K562 (cell line): ENCODE measurements around the gene SLC35G6. TPM values are rescaled to one million over a fixed set of nuclear protein-coding genes. Genes with fewer than 3 reads are reported as not detected.
A peak's percentile ranks its signal among the peaks of the same experiment; 100 is the strongest.

Experiments
- ARID1B ChIP-seq: fragments of 450-650 bp; IDR thresholded peaks from 2 replicates; pipeline ENCODE4 v1.6.1; 2016; ENCODE audit warnings: antibody characterized with exemption, mild to moderate bottlenecking, inconsistent platforms
- ARID3A ChIP-seq: IDR thresholded peaks from 2 replicates; pipeline ENCODE4 v1.6.1; 2012; ENCODE audit warnings: low read depth, low read length, improper control_type of control experiment, borderline replicate concordance
- BRD4 ChIP-seq: fragments of 200-600 bp; sonication (generic); IDR thresholded peaks from 2 replicates; pipeline ENCODE4 v1.6.1; 2017; ENCODE audit warnings: inconsistent platforms
- DPF2 ChIP-seq: fragments of 450-650 bp; IDR thresholded peaks from 2 replicates; pipeline ENCODE4 v1.6.1; 2016
- ELF1 ChIP-seq: fragments of 200-800 bp; sonication (Bioruptor generic); IDR thresholded peaks from 2 replicates; pipeline ENCODE4 v1.6.1; 2016; ENCODE audit warnings: missing genetic modification characterization, missing compliant biosample characterization
- ELK1 ChIP-seq: sonication (generic); formaldehyde crosslinking; IDR thresholded peaks from 2 replicates; pipeline ENCODE4 v1.8.1; 2022; ENCODE audit warnings: missing genetic modification reagents
- ETS2 ChIP-seq: IDR thresholded peaks from 2 replicates; pipeline ENCODE4 v1.6.1; 2016; ENCODE audit warnings: borderline replicate concordance, missing genetic modification characterization, mild to moderate bottlenecking, moderate library complexity, missing compliant biosample characterization; ENCODE audit not compliant: poor library complexity, severe bottlenecking
- FOSL1 ChIP-seq: fragments of 200-800 bp; sonication (Bioruptor generic); conservative IDR thresholded peaks from 2 replicates; pipeline ENCODE4 v1.6.1; 2016; ENCODE audit warnings: missing genetic modification characterization, missing compliant biosample characterization
- HEY1 ChIP-seq: fragments of 250-450 bp; sonication (Bioruptor Pico); IDR thresholded peaks from 2 replicates; pipeline ENCODE4 v1.5.0; 2020; ENCODE audit warnings: mild to moderate bottlenecking, moderate library complexity, borderline replicate concordance
- IRF9 ChIP-seq: fragments of 450-650 bp; IDR thresholded peaks from 2 replicates; pipeline ENCODE4 v1.6.1; 2016; ENCODE audit warnings: missing biosample characterization, missing genetic modification characterization
- JUNB ChIP-seq: fragments of 450-650 bp; formaldehyde crosslinking; conservative IDR thresholded peaks from 2 replicates; pipeline ENCODE4 v1.4.0; 2020; ENCODE audit warnings: mild to moderate bottlenecking
- MED1 ChIP-seq: sonication (generic); formaldehyde crosslinking; IDR thresholded peaks from 2 replicates; pipeline ENCODE4 v1.8.1; 2023; ENCODE audit warnings: missing genetic modification reagents, borderline replicate concordance
- POLR2G ChIP-seq: fragments of 200-400 bp; formaldehyde crosslinking; IDR thresholded peaks from 2 replicates; pipeline ENCODE4 v1.6.1; 2017; ENCODE audit warnings: low read depth, mild to moderate bottlenecking, antibody characterized with exemption, low read length, moderate library complexity
- RBM17 ChIP-seq: fragments of 200-400 bp; formaldehyde crosslinking; IDR thresholded peaks from 2 replicates; pipeline ENCODE4 v1.6.1; 2017; ENCODE audit warnings: low read depth, mild to moderate bottlenecking, low read length, borderline replicate concordance
- RFX5 ChIP-seq: IDR thresholded peaks from 2 replicates; pipeline ENCODE4 v1.6.1; 2011; ENCODE audit warnings: low read depth, mild to moderate bottlenecking, improper control_type of control experiment, low read length
- SMARCA4 ChIP-seq: fragments of 450-650 bp; IDR thresholded peaks from 2 replicates; pipeline ENCODE4 v1.6.1; 2016
- SNIP1 ChIP-seq: fragments of 450-650 bp; IDR thresholded peaks from 2 replicates; pipeline ENCODE4 v1.7.1; 2017; ENCODE audit warnings: low read depth, mild to moderate bottlenecking
- SPI1 ChIP-seq: IDR thresholded peaks from 2 replicates; pipeline ENCODE4 v1.6.1; 2011; ENCODE audit warnings: low read depth, low read length, control low read depth, borderline replicate concordance
- TEAD2 ChIP-seq: fragments of 450-650 bp; IDR thresholded peaks from 2 replicates; pipeline ENCODE4 v1.6.1; 2016; ENCODE audit warnings: missing genetic modification characterization, control low read depth, missing compliant biosample characterization
- XRCC3 ChIP-seq: fragments of 450-650 bp; IDR thresholded peaks from 2 replicates; pipeline ENCODE4 v1.6.1; 2017; ENCODE audit warnings: mild to moderate bottlenecking, moderate library complexity
- ZBTB7A ChIP-seq: IDR thresholded peaks from 2 replicates; pipeline ENCODE4 v1.6.1; 2011; ENCODE audit warnings: low read depth, mild to moderate bottlenecking, low read length, moderate library complexity, borderline replicate concordance; ENCODE audit not compliant: control insufficient read depth
- ZNF197 ChIP-seq: fragments of 200-800 bp; sonication (Bioruptor generic); IDR thresholded peaks from 2 replicates; pipeline ENCODE4 v1.6.1; 2016; ENCODE audit warnings: low read depth, missing genetic modification characterization, missing compliant biosample characterization
- ZNF384 ChIP-seq: IDR thresholded peaks from 2 replicates; pipeline ENCODE4 v1.6.1; 2012; ENCODE audit warnings: low read depth, low read length, improper control_type of control experiment
- ZNF707 ChIP-seq: fragments of 250-450 bp; sonication (Bioruptor Pico); conservative IDR thresholded peaks from 2 replicates; pipeline ENCODE4 v1.8.0; 2022; ENCODE audit warnings: inconsistent platforms, mild to moderate bottlenecking, moderate library complexity
- ZNF740 ChIP-seq, 3 experiments: fragments of 200-800 bp in 1 of 3; sonication (Bioruptor generic) in 1 of 3; sonication (generic) in 1 of 3; formaldehyde crosslinking in 1 of 3; IDR thresholded peaks; 2 replicates each; pipeline versions ENCODE4 v1.6.1 to v1.8.0; 2016 to 2022; ENCODE audit warnings: mild to moderate bottlenecking in 2 of 3, missing compliant biosample characterization in 2 of 3, missing genetic modification characterization in 2 of 3, missing genetic modification reagents in 1 of 3
- ZNF780A ChIP-seq: fragments of 250-450 bp; sonication (Bioruptor Pico); IDR thresholded peaks from 2 replicates; pipeline ENCODE4 v1.5.0; 2021; ENCODE audit warnings: mild to moderate bottlenecking
- polyA plus RNA-seq, 8 experiments: library from polyadenylated mRNA; depleted of rRNA in 4 of 8; stranded (reverse) in 5 of 8; unstranded in 3 of 8; fragments of >200 nt; fragmentation: Nextera tagmentation in 2 of 8; fragmentation: Illumina TruSeq in 1 of 8; extraction: Ambion mirVana in 2 of 8; extraction: Trizol in 1 of 8; gene quantifications; 2 replicates each; pipeline versions ENCODE4 v1.2.1 to v1.2.3, GENCODE V29; 2011 to 2014; ENCODE audit warnings: inconsistent platforms in 1 of 8, missing spikeins in 1 of 8
- total RNA-seq, 7 experiments: library from RNA; depleted of rRNA in 6 of 7; stranded (reverse); fragments of >200 nt in 6 of 7; fragmentation: Illumina TruSeq in 2 of 7; extraction: Trizol in 2 of 7; gene quantifications; 2 replicates each; pipeline versions ENCODE4 v1.2.1 to v1.2.3, GENCODE V29; 2011 to 2021; ENCODE audit warnings: low replicate concordance in 1 of 7

SLC35G6 gene
- total and polyA plus RNA-seq, 9 of the 15 experiments (the other 6 are each of a cell fraction or from before 2014, with no cell fraction given) = not detected

GRCh38 chr17:7440834-7441195, 40.4 kb upstream of the SLC35G6 start (continued):
- TF ChIP-seq SPI1 = no peak
- TF ChIP-seq BRD4 = no peak
- 0 out of 2 replicates have a peak, but pooled peaks have one; percentile 19 for TF ChIP-seq ARID1B
- TF ChIP-seq JUNB = no peak
- TF ChIP-seq ZNF197 (CRISPR knock-in tag) = no peak
- no peak for TF ChIP-seq ELK1
- no peak for TF ChIP-seq IRF9 (tag)
- TF ChIP-seq ZBTB7A = 0 out of 2 replicates have a peak, but pooled peaks have one; percentile 7
- 0 out of 2 replicates have a peak, but pooled peaks have one; percentile 39 for TF ChIP-seq ZNF740 (CRISPR knock-in tag; IDR thresholded peaks at IDR 0.05)
- TF ChIP-seq ZNF740 (tag; IDR thresholded peaks at IDR 0.05) = no peak
- TF ChIP-seq ARID3A = no peak
- TF ChIP-seq ELF1 (tag) = no peak
- no peak for TF ChIP-seq ETS2 (tag)
- TF ChIP-seq MED1 = no peak
- no peak for TF ChIP-seq RBM17
- TF ChIP-seq POLR2G = no peak
- TF ChIP-seq ZNF384 = no peak
- TF ChIP-seq XRCC3 = no peak
- TF ChIP-seq ZNF780A = no peak
- TF ChIP-seq HEY1 (CRISPR knock-in tag) = no peak
- TF ChIP-seq FOSL1 (tag) = 0 out of 2 replicates have a peak, but pooled peaks have one; percentile 24
- no peak for TF ChIP-seq ZNF707 (CRISPR knock-in tag)
- no peak for TF ChIP-seq SMARCA4
- no peak for TF ChIP-seq SNIP1
- no peak for TF ChIP-seq RFX5
- no peak for TF ChIP-seq DPF2
- no peak for TF ChIP-seq TEAD2
